NCI-H345 treated with DMSO at 0.1 percent for 48 hours (cell line): ENCODE measurements around the gene SLC22A23.

ENCODE experiments used
- DNase-seq: peaks from one replicate; lab custom pipeline; 2025; ENCODE audit not compliant: unreplicated experiment; lab: John Stamatoyannopoulos, UW

SLC22A23 gene

DNA sequence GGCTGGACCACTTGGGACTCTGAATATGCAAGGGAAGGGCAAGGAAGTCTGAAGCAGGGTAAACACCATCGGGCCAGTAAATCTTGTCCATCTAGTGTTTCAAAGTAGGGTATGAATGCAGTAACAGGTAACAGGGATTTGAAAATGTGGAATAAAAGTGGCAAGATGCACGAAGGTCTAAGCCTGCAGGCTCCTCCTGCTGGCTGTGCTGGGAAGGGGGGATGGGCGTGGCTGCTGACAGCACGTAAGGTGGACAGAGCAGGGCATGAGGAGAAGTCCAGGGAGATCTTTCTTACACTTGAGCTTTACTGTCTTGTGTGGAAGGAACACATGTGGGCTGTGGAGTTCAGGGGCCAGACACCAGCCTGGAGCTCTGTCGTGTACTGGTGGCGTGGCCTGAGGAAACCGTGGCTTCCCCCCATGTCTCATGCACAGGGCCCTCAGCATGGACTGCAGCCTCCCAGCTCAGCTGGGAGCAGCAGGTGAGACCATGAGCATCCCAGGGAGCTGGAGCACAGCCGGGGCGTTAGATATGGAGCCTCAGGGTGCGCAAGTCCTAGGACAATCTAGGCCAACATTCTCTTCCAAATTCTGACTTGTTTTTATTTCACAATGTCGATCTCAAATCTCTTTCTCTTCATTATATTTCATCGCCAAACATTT is 84.5 kb downstream of the SLC22A23 start:
- DNase-seq, result no peak

DNA sequence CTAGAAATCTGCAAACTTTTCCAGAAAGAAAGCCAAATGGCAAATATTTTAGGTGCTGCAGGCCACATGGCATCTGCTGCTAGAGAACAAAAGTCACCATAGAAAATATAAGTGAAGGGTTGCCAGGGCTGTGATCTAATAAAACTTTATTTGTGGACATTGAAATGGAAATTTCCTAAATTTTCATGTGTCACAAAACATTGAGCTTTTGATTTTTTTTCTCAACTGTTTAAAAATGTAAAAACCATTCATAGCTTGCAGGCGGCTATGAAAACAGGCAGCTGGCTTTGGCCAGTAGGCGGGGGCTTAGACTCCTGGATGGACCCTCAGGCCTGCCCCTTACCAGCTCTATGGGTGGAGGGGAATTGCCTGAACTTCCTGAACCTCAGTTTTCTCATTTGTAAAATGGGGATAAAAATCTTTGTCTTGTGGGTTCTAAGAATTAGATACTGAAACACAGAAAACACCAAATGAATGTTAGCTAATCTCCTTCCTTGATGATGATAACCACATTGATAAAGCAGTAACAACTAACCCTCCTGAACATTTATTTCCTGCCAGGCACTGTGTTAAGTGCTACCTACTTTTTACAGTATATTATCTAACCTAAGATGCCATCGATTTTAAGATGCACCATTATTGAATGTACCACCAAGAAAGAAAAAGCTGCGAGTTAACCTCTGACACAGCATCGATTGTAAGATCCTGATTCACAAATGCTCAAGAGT is 85.5 kb downstream of the SLC22A23 start:
- DNase-seq, result no peak

GRCh38 chr6:3370361-3371221 is 86.3 kb downstream of the SLC22A23 start:
- no peak for DNase-seq

DNA sequence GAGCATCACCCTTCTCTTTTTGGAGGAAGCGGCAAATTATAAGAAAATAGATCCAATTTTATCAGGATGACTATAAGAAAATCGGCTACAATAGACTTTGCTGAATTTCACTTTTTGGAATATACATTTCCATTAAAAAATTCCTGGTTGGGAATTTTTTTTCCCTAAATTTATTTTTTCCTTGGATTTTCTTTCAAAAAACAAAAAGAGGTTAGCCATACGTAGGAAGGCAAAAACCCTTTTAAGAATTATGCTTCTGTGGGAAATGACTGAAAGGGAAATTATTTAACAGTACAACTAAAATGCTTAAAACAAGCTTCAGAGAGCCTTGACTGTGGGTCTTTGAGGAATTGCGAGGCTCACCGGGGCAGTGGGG is 86.9 kb downstream of the SLC22A23 start:
- no peak for DNase-seq

GRCh38 chr6:3368685-3369084 is 88.2 kb downstream of the SLC22A23 start:
- no peak for DNase-seq

- DNase-seq, result no peak
Observed at GRCh38 chr6:3367630-3368029, 89.2 kb downstream of the SLC22A23 start.

GRCh38 chr6:3366596-3367413 is 90.0 kb downstream of the SLC22A23 start:
- no peak for DNase-seq

- no peak for DNase-seq
Observed at GRCh38 chr6:3364391-3364790, 92.5 kb downstream of the SLC22A23 start.

DNA sequence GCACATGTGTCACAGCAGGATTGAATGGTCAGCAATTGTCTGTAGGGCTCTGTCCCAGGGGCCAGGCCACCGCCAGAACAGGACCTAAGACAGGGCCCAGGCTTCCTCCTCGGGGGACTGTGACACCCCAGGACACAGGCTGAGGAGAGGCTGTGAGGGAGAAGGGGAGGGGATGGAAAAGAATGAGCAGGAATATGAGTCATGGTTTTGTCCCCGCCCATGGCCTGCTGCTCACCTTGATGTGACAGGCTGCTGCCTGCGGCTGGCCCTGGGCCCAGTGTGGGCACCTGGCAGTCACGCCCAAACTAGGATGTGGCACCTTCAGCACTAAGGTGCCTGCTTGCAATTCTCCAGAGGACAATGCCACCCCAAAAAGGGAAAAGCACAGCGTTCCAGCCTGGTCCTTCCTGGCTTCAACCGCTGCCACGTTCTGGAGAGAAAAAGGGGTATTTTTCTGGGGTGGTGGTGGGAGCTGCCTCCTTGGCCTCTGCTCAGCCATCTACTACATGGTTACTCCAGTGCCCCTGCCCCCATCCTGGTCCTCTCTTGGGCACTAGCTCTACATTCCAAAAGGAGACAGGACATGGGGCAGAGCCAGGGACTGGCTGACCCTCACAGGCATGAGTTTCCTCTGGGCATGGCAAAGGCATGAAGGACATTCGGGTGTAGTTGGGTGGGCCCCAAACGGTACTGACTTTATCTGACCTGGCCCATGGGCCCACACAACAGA is 93.4 kb downstream of the SLC22A23 start:
- no peak for DNase-seq

DNA sequence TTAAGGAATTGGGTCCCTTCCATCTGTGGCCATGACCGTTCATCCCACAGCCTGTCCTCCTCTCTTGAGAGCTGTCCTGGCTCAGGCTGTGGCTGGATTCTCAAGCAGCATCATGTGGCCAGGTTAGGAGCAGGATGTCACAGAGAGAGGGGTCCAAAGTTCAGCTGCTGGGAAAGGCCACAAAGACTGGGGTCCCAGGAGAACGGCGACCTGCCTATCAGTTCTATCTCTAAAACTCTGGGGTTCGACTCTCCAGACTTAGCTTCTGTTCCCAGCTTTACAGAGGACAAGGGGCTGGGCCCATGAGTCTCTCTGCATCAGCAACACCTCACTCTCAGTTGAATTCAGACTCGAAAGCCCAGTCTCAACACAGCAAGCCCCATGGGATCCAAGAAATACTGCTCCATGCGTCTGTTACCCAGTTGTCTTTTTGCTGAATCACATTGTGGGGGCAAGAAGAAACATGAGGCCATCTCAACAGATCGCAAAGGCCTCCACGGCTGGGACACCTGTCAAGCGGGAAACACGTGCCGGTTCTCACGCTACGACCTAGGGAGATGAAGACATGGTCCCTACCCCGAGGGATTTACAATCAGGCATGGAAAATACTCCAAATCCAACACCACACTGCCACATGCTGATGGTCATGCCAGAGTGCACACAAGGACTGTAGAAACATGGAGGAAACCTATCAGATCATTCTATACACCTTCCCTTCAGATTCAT is 95.4 kb downstream of the SLC22A23 start:
- no peak for DNase-seq

GRCh38 chr6:3360727-3361045 is 96.2 kb downstream of the SLC22A23 start:
- no peak for DNase-seq

DNA sequence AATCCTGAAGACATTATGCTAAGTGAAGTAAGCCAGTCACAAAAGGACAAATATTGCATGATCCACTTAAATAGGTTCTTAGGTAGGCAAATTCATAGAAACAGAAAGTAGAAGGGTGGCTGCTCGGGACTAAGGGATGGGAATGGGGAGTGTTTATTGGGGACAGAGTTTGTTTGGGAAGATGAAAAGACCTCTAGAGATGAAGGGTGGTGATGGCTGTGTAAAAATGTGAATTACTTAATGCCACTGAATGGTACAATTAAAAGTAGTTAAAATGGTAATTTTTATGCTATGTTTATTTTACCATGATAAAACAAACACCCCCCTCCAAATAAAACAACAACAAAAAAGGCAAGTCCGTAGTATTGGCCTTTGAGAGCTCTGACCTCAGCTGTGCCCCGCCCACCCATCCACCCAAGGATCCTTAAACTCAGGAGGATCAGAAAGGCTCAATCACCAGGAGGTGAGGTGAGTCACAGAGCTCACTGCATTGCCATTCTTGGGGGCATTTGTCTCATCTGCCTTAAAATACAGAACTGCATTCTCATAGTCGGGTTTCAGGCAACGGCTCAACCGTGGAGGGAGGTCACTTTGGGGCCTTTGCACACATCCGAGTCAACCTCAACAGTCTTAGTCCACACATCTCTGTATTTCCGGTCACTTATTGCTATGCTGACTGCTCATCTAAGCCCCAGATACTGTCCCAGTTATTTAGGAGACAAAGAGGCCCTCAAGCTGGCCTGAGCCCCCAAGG is 96.7 kb downstream of the SLC22A23 start:
- DNase-seq, result no peak

- DNase-seq, result no peak
Observed at GRCh38 chr6:3359101-3359752, 97.6 kb downstream of the SLC22A23 start.

DNA sequence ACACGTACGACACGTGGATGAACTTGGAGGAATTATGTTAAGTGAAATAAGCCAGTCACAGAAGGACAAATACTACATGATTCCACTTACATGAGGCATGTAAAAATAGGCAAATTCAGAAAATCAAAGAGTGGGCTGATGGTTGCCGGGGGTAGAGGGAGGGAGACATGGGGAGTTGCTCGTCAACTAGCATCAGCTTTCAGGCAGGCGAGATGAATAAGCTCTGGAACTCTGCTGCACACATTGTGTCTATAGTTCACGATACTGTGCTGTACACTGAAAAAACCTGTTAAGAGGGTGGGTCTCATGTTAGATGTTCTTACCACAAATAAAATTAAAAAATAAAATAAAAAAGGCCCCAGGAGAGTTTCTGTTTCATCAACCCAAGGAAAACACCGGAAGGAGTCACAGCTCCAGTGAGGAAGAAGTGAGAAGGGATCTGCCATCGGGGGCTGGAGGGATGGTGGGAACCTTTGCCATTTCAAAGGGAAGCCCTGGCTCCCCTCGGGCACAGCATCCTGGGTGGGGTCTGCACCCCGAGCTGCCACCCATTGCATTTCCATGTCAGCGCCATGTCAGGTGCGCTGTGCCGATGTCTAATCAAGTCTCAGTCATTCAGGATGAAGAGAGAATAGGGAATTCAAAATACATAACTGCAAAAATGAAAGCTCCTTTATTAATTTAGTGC is 98.3 kb downstream of the SLC22A23 start:
- no peak for DNase-seq

GRCh38 chr6:3357678-3358077 is 99.2 kb downstream of the SLC22A23 start:
- no peak for DNase-seq

- DNase-seq, result no peak
Observed at GRCh38 chr6:3356824-3357420, 99.9 kb downstream of the SLC22A23 start.

DNA sequence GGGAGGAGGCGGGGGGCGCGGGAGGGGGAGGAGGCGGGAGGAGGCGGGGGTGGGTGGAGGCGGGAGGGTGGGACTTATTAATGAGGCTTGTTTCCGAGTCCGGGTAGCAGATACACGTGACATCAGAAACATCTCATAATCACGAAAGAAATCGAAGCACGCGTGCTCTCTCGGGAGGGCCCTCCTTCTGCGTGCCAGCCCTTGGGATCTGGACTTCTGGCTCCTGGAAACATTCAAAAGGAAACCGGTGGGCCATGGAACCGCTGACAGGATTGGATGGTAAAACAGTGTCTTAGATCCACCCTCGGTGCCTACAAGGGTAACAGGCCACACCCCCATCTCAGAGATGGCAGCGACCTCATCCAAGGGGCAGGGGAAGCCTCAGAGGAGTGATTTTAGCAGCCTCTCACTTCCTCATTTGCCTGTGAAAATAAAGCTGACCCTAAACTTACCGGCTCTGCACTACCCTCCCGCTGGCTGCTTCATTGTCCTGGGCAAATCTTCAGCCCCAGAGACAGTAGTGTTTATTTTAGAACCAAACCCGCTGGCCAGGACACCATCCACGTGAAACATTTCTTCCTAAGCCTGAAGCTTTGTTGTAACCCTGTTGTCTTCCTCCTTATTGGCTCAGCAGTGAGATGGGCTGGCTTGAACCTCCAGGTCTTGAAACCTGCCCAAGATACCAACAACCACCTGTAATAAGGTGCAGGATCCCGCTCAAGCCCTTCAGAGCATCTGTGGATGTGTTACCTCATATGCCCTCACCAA is 100.6 kb downstream of the SLC22A23 start:
- DNase-seq, result no peak
